K562 (cell line): ENCODE results near the gene NKX2-2. TPM values are rescaled to one million over a fixed set of nuclear protein-coding genes. Genes with fewer than 3 reads are reported as not detected.

Experiments used
- ATAC-seq: fragments of 200-7000 bp; cut with Tn5 transposase; 3 replicates; pipeline ENCODE4 v1.9.1; 2020; ENCODE audit warnings: moderate library complexity
- BruUV-seq: library from RNA; stranded (reverse); fragments of 400-500 nt; replicated peaks from 2 replicates; lab custom pipeline; 2021; lab: Mats Ljungman, UMichigan
- CTCF ChIA-PET: fragments of 300-600 bp; formaldehyde crosslinking; extraction: SDS; loops from one replicate; lab custom pipeline; 2021; ENCODE audit warnings: low intra/inter-chr PET ratio; lab: Yijun Ruan, JAX
- POLR2A ChIA-PET: fragments of 300-600, 350-650 bp; sonication (Branson Sonifier 250); formaldehyde crosslinking; extraction: SDS; loops from one replicate; lab custom pipeline; 2021; ENCODE audit warnings: antibody characterized with exemption, inconsistent platforms; lab: Yijun Ruan, JAX
- DNase-seq, 4 experiments: peaks; one replicate each; pipeline versions ENCODE4 v3.0.0 to v3.0.0-alpha.2; 2011 to 2018; ENCODE audit warnings: low spot score in 3 of 4, mixed read lengths in 3 of 4; ENCODE audit errors: extremely low read depth in 1 of 4
- FAIRE-seq: peaks from 2 replicates; lab custom pipeline; 2011; peaks lifted over from hg19 to GRCh38; lab: Jason Lieb, UNC
- H2AFZ ChIP-seq: 2 replicates; pipeline ENCODE4 v1.6.0; 2011; ENCODE audit warnings: low read depth, low read length, control low read depth, inconsistent platforms
- H3K27ac ChIP-seq: fragments of 200-600 bp; 3 replicates; pipeline ENCODE4 v1.8.0; 2011; ENCODE audit warnings: low read depth, mild to moderate bottlenecking, control low read depth, inconsistent platforms, low read length, moderate library complexity, mixed read lengths; ENCODE audit errors: extremely low read depth
- H3K27me3 ChIP-seq, 2 experiments: fragments of 300-600 bp in 1 of 2; 2 replicates in 1 of 2; 3 replicates in 1 of 2; pipeline versions ENCODE4 v1.6.0 to v1.8.0; 2011; ENCODE audit warnings: inconsistent platforms in 2 of 2, low read length in 2 of 2, mild to moderate bottlenecking in 1 of 2, mixed read lengths in 1 of 2, moderate library complexity in 1 of 2; ENCODE audit not compliant: control insufficient read depth in 2 of 2, insufficient read depth in 2 of 2
- H3K36me3 ChIP-seq: fragments of 300-600 bp; 3 replicates; pipeline ENCODE4 v1.8.0; 2011; ENCODE audit warnings: mild to moderate bottlenecking, low read length, inconsistent platforms; ENCODE audit not compliant: control insufficient read depth, insufficient read depth
- H3K4me1 ChIP-seq, 2 experiments: fragments of 200-600 bp in 1 of 2; replicated peaks in 1 of 2; 2 replicates in 1 of 2; 3 replicates in 1 of 2; pipeline versions ENCODE4 v1.5.1 to v1.8.0; 2011; ENCODE audit warnings: inconsistent platforms in 2 of 2, low read length in 2 of 2, mild to moderate bottlenecking in 1 of 2, mixed read lengths in 1 of 2, moderate library complexity in 1 of 2; ENCODE audit not compliant: control insufficient read depth in 2 of 2, insufficient read depth in 2 of 2
- H3K4me2 ChIP-seq: 2 replicates; pipeline ENCODE4 v1.6.1; 2011; ENCODE audit warnings: low read length, control low read depth, inconsistent platforms, mixed read lengths; ENCODE audit not compliant: insufficient read depth
- H3K4me3 ChIP-seq: fragments of 200-600 bp; sonication (generic), shearing (Covaris generic); 2 replicates; pipeline ENCODE4 v1.5.1; 2016; ENCODE audit warnings: control low read depth, inconsistent platforms
- H3K79me2 ChIP-seq: fragments of 200-600 bp; 3 replicates; pipeline ENCODE4 v1.8.0; 2011; ENCODE audit warnings: low read length, inconsistent platforms; ENCODE audit not compliant: control insufficient read depth, insufficient read depth
- H3K9ac ChIP-seq, 2 experiments: 2 replicates each; pipeline versions ENCODE4 v1.6.0 to v1.6.1; 2011; ENCODE audit warnings: low read depth in 2 of 2, low read length in 2 of 2, control low read depth in 1 of 2, inconsistent platforms in 1 of 2, mild to moderate bottlenecking in 1 of 2, mixed read lengths in 1 of 2; ENCODE audit not compliant: insufficient read depth in 1 of 2
- H3K9me1 ChIP-seq: one replicate; pipeline ENCODE4 v1.6.0; 2011; ENCODE audit warnings: inconsistent platforms, mild to moderate bottlenecking, low read length, moderate library complexity; ENCODE audit not compliant: control insufficient read depth, insufficient read depth
- H3K9me3 ChIP-seq: replicated peaks from 2 replicates; pipeline ENCODE4 v1.5.1; 2011; ENCODE audit warnings: low read depth, low read length, inconsistent platforms; ENCODE audit not compliant: control insufficient read depth, insufficient read depth
- H4K20me1 ChIP-seq: replicated peaks from 2 replicates; pipeline ENCODE4 v1.6.1; 2011; ENCODE audit warnings: low read length, inconsistent platforms, mixed read lengths; ENCODE audit not compliant: control insufficient read depth, insufficient read depth
- FOXJ2 ChIP-seq: fragments of 200-800 bp; sonication (Bioruptor generic); IDR thresholded peaks from 2 replicates; pipeline ENCODE4 v1.6.1; 2016; ENCODE audit warnings: missing genetic modification characterization, missing compliant biosample characterization
- HDAC2 ChIP-seq: fragments of 450-650 bp; IDR thresholded peaks from 2 replicates; pipeline ENCODE4 v1.6.1; 2016; ENCODE audit warnings: mild to moderate bottlenecking
- IFI16 ChIP-seq: fragments of 250-450 bp; sonication (Bioruptor Pico); IDR thresholded peaks from 2 replicates; pipeline ENCODE4 v2.1.2; 2022; ENCODE audit warnings: mild to moderate bottlenecking, inconsistent platforms
- KDM5B ChIP-seq: fragments of 200-600 bp; sonication (generic); IDR thresholded peaks from 2 replicates; pipeline ENCODE4 v1.6.1; 2012; ENCODE audit warnings: low read depth, mild to moderate bottlenecking, moderate library complexity, low read length, control low read depth, inconsistent platforms; ENCODE audit not compliant: insufficient replicate concordance
- NFE2L1 ChIP-seq: fragments of 450-650 bp; IDR thresholded peaks from 2 replicates; pipeline ENCODE4 v1.6.1; 2016; ENCODE audit warnings: missing genetic modification characterization, low read depth, mild to moderate bottlenecking, missing compliant biosample characterization, moderate library complexity, borderline replicate concordance
- RNF2 ChIP-seq: sonication (generic); IDR thresholded peaks from 2 replicates; pipeline ENCODE4 v1.6.1; 2016
- SMARCA4 ChIP-seq: fragments of 450-650 bp; IDR thresholded peaks from 2 replicates; pipeline ENCODE4 v1.6.1; 2016
- STAT5A ChIP-seq: IDR thresholded peaks from 2 replicates; pipeline ENCODE4 v1.6.1; 2012; ENCODE audit warnings: low read length, inconsistent platforms, borderline replicate concordance
- WHSC1 ChIP-seq: IDR thresholded peaks from one replicate; pipeline ENCODE4 v1.6.1; 2012; ENCODE audit warnings: low read length, control low read depth, inconsistent platforms
- WGBS: fragments of 100-300 bp; shearing (Covaris generic); methylation state at CpG from one replicate; pipeline ENCODE4 v1.1.6; 2016; ENCODE audit warnings: low coverage, mixed read lengths; ENCODE audit not compliant: insufficient coverage; ENCODE audit errors: missing lambda C conversion rate; 5-methylcytosine and 5-hydroxymethylcytosine counted together
- in situ Hi-C: fragments of 300-500 bp; cut with MboI; formaldehyde crosslinking; loops from 4 replicates; pipeline ENCODE4 v1.15.0; 2018; ENCODE audit warnings: inconsistent platforms, mixed read lengths
- intact Hi-C: fragments of 100-400 bp; cut with micrococcal nuclease; formaldehyde crosslinking; loops from 2 replicates; pipeline ENCODE4 v1.14.2; 2022
- polyA plus RNA-seq, 8 experiments: library from polyadenylated mRNA; depleted of rRNA in 4 of 8; stranded (reverse) in 5 of 8; unstranded in 3 of 8; fragments of >200 nt; fragmentation: Nextera tagmentation in 2 of 8; fragmentation: Illumina TruSeq in 1 of 8; extraction: Ambion mirVana in 2 of 8; extraction: Trizol in 1 of 8; gene quantifications; 2 replicates each; pipeline versions ENCODE4 v1.2.1 to v1.2.3, GENCODE V29; 2011 to 2014; ENCODE audit warnings: inconsistent platforms in 1 of 8, missing spikeins in 1 of 8
- total RNA-seq, 7 experiments: library from RNA; depleted of rRNA in 6 of 7; stranded (reverse); fragments of >200 nt in 6 of 7; fragmentation: Illumina TruSeq in 2 of 7; extraction: Trizol in 2 of 7; gene quantifications; 2 replicates each; pipeline versions ENCODE4 v1.2.1 to v1.2.3, GENCODE V29; 2011 to 2021; ENCODE audit warnings: low replicate concordance in 1 of 7
- TF ChIP-seq, protein P1 (sequence below): fragments of 450-650 bp; IDR thresholded peaks from 2 replicates; pipeline ENCODE4 v1.6.1; 2016; ENCODE audit warnings: low read depth
- TF ChIP-seq, protein P2 (sequence below): fragments of 250-450 bp; sonication (Bioruptor Pico); IDR thresholded peaks from 2 replicates; pipeline ENCODE4 v1.5.0; 2020; ENCODE audit warnings: mild to moderate bottlenecking, borderline replicate concordance

The NKX2-2 gene
- total and polyA plus RNA-seq, 9 of the 15 experiments (the other 6 are each of a cell fraction or from before 2014, with no cell fraction given) = 0.04 TPM; not detected in 8

DNA sequence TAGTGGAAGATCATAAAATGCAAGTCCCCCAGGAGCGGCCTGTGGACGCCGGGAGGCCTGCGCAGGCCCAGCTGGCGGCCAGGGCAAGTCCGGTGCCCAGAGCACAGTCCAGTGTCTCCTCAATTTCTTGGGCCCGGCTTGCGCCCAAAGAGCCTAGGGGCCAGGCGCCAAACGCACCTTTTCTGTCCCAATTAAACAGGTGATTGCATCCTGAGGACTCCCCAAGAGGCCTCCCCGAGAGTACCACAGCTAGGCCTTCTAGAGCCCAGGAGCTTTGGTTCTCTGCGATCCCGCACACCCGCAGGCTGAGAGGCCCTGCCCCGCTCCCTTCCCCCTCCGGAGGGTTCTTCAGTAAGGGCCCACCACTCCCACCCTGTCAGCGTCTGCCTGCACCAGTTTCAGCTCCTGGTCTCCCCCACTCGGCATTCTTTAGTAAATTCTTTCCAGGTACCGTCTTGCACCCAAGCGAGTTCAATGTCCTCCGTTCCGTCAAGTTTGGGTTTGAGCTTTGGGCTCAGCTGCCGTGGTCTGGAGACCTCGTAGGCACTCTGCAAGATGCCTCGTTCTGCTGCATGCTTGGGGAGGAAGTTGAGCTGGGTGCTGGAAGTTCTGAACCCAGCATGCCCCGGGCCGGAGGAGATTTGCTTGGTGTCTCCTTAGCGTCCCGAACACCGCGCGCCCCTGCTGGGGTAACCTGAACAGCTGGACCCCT is 3.9 kb upstream of the NKX2-2 start:
- DNase-seq = no peak
- BruUV-seq = no TSS peak
- FAIRE-seq = no peak
- in situ Hi-C loops (no loop called here), intact Hi-C loops (no loop called here)
- H2AFZ ChIP-seq = no peak overlapping the region
- H3K9me3 ChIP-seq = no peaks in the 10 kb centered on the region
- H3K79me2 ChIP-seq = no peaks in the 10 kb centered on the region
- H3K9ac ChIP-seq = no peak overlapping the region
- H3K4me2 ChIP-seq = no peak overlapping the region
- no peak for ATAC-seq
- H3K4me3 ChIP-seq = no peak overlapping the region
- ChIA-PET CTCF (no interaction called here), POLR2A (interaction anchor here (0.6 to 1.1 kb wide), 4 partner anchors 9 to 282 kb away, joined by 3 read pairs; no protein-coding TSS in a partner anchor)
- H4K20me1 ChIP-seq = no peaks in the 10 kb centered on the region
- H3K27me3 ChIP-seq = peaks cover 3 to 41% of the 10 kb centered on the region in 2 experiments
- H3K4me1 ChIP-seq = peaks cover 0 to 3% of the 10 kb centered on the region in 2 experiments; a peak in 1 of 5 replicates
- 5% methylated on average over 22 of the region's 32 CpGs for WGBS
- H3K27ac ChIP-seq = no peak overlapping the region
- H3K9me1 ChIP-seq = no peaks in the 10 kb centered on the region
- H3K36me3 ChIP-seq = no peaks in the 10 kb centered on the region
- TF ChIP-seq, protein P1, sequence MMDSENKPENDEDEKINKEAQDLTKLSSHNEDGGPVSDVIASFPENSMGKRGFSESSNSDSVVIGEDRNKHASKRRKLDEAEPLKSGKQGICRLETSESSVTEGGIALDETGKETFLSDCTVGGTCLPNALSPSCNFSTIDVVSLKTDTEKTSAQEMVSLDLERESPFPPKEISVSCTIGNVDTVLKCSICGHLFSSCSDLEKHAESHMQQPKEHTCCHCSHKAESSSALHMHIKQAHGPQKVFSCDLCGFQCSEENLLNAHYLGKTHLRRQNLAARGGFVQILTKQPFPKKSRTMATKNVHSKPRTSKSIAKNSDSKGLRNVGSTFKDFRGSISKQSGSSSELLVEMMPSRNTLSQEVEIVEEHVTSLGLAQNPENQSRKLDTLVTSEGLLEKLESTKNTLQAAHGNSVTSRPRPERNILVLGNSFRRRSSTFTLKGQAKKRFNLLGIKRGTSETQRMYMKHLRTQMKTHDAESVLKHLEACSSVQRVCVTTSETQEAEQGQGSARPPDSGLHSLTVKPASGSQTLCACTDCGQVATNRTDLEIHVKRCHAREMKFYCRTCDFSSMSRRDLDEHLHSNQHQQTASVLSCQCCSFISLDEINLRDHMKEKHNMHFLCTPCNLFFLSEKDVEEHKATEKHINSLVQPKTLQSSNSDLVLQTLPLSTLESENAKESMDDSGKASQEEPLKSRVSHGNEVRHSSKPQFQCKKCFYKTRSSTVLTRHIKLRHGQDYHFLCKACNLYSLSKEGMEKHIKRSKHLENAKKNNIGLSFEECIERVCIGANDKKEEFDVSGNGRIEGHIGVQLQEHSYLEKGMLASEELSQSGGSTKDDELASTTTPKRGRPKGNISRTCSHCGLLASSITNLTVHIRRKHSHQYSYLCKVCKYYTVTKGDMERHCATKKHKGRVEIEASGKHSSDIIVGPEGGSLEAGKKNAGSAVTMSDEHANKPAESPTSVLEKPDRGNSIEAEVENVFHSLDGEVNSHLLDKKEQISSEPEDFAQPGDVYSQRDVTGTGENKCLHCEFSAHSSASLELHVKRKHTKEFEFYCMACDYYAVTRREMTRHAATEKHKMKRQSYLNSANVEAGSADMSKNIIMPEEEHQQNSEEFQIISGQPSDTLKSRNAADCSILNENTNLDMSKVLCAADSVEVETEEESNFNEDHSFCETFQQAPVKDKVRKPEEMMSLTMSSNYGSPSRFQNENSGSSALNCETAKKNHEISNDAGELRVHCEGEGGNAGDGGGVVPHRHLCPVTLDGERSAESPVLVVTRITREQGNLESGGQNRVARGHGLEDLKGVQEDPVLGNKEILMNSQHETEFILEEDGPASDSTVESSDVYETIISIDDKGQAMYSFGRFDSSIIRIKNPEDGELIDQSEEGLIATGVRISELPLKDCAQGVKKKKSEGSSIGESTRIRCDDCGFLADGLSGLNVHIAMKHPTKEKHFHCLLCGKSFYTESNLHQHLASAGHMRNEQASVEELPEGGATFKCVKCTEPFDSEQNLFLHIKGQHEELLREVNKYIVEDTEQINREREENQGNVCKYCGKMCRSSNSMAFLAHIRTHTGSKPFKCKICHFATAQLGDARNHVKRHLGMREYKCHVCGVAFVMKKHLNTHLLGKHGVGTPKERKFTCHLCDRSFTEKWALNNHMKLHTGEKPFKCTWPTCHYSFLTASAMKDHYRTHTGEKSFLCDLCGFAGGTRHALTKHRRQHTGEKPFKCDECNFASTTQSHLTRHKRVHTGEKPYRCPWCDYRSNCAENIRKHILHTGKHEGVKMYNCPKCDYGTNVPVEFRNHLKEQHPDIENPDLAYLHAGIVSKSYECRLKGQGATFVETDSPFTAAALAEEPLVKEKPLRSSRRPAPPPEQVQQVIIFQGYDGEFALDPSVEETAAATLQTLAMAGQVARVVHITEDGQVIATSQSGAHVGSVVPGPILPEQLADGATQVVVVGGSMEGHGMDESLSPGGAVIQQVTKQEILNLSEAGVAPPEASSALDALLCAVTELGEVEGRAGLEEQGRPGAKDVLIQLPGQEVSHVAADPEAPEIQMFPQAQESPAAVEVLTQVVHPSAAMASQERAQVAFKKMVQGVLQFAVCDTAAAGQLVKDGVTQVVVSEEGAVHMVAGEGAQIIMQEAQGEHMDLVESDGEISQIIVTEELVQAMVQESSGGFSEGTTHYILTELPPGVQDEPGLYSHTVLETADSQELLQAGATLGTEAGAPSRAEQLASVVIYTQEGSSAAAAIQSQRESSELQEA = no peak
- TF ChIP-seq RNF2 (no peak), HDAC2 (no peak), IFI16 (CRISPR knock-in tag) (no peak), SMARCA4 (no peak), WHSC1 (no peak), KDM5B (no peak), FOXJ2 (tag) (no peak), STAT5A (no peak), NFE2L1 (tag) (no peak)
- TF ChIP-seq, protein P2, sequence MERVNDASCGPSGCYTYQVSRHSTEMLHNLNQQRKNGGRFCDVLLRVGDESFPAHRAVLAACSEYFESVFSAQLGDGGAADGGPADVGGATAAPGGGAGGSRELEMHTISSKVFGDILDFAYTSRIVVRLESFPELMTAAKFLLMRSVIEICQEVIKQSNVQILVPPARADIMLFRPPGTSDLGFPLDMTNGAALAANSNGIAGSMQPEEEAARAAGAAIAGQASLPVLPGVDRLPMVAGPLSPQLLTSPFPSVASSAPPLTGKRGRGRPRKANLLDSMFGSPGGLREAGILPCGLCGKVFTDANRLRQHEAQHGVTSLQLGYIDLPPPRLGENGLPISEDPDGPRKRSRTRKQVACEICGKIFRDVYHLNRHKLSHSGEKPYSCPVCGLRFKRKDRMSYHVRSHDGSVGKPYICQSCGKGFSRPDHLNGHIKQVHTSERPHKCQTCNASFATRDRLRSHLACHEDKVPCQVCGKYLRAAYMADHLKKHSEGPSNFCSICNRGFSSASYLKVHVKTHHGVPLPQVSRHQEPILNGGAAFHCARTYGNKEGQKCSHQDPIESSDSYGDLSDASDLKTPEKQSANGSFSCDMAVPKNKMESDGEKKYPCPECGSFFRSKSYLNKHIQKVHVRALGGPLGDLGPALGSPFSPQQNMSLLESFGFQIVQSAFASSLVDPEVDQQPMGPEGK = no peak
